ENCODE data around the gene RABL6.
A peak's percentile ranks its signal among the peaks of the same experiment; 100 is the strongest.
"Not testable (repeated sequence)": the region's sequence is repeated elsewhere in the genome, so short reads cannot be mapped to it uniquely, and the experiment has no call there.

RABL6 gene

GRCh38 chr9:136799079-136799853 lies 8.5 kb upstream of the RABL6 start:
- peaks cover 11% of the 10 kb centered on the region for H3K36me3 Mint-ChIP-seq
- DNase-seq (ENCODE audit: low spot score in 2 of 2) (no peak), ATAC-seq (no peak)
- peak overlapping the region; percentile 77 for H3K4me3 Mint-ChIP-seq
- no peak overlapping the region for H3K27ac Mint-ChIP-seq
- H3K9me3 Mint-ChIP-seq, result no peaks in the 10 kb centered on the region
- peaks cover 25% of the 10 kb centered on the region for H3K4me1 Mint-ChIP-seq

- no peaks in the 10 kb centered on the region for H3K9me3 Mint-ChIP-seq
- H3K4me1 Mint-ChIP-seq, result peaks cover 26% of the 10 kb centered on the region
- peaks cover 11% of the 10 kb centered on the region for H3K36me3 Mint-ChIP-seq
- peak; percentile 82 for ATAC-seq
- no peak overlapping the region for H3K27ac Mint-ChIP-seq
- peak; percentile 60 to 82 for DNase-seq (ENCODE audit: low spot score in 2 of 2)
- H3K4me3 Mint-ChIP-seq, result peak overlapping the region; percentile 77
Measured at GRCh38 chr9:136799854-136800657, 7.7 kb upstream of the RABL6 start.

GRCh38 chr9:136802321-136802720 lies 5.4 kb upstream of the RABL6 start:
- no peaks in the 10 kb centered on the region for H3K9me3 Mint-ChIP-seq

GRCh38 chr9:136803009-136803550 lies 4.7 kb upstream of the RABL6 start:
- not testable (repeated sequence) for ATAC-seq; H3K4me3 Mint-ChIP-seq; DNase-seq (ENCODE audit: low spot score in 2 of 2); H3K9me3 Mint-ChIP-seq; H3K27ac Mint-ChIP-seq
- Mint-ChIP-seq H3K4me1 (peaks cover 42% of the 10 kb centered on the region), H3K36me3 (peaks cover 21% of the 10 kb centered on the region)

More at GRCh38 chr9:136802321-136802720, 5.4 kb upstream of the RABL6 start:
- Mint-ChIP-seq H3K4me1 (peaks cover 41% of the 10 kb centered on the region), H3K36me3 (peaks cover 16% of the 10 kb centered on the region), H3K4me3 (no peak overlapping the region), H3K27ac (no peak overlapping the region)
- ATAC-seq (no peak), DNase-seq (ENCODE audit: low spot score in 2 of 2) (no peak)

- Mint-ChIP-seq H3K4me1 (peaks cover 44% of the 10 kb centered on the region), H3K9me3 (no peaks in the 10 kb centered on the region), H3K27ac (no peak overlapping the region), H3K4me3 (no peak overlapping the region), H3K36me3 (peaks cover 24% of the 10 kb centered on the region)
- DNase-seq (ENCODE audit: low spot score in 2 of 2), result no peak
- no peak for ATAC-seq
Measured at GRCh38 chr9:136803551-136804508, 3.9 kb upstream of the RABL6 start.

- ATAC-seq (no peak), DNase-seq (ENCODE audit: low spot score in 2 of 2) (no peak)
- H3K36me3 Mint-ChIP-seq, result peaks cover 33% of the 10 kb centered on the region
- H3K27ac Mint-ChIP-seq, result no peak overlapping the region
- H3K4me3 Mint-ChIP-seq, result no peak overlapping the region
- H3K9me3 Mint-ChIP-seq, result no peaks in the 10 kb centered on the region
- H3K4me1 Mint-ChIP-seq, result peaks cover 51% of the 10 kb centered on the region
Measured at GRCh38 chr9:136804509-136805206, 3.1 kb upstream of the RABL6 start.

GRCh38 chr9:136805207-136805740 lies 2.5 kb upstream of the RABL6 start:
- no peaks in the 10 kb centered on the region for H3K9me3 Mint-ChIP-seq
- H3K27ac Mint-ChIP-seq, result no peak overlapping the region
- DNase-seq (ENCODE audit: low spot score in 2 of 2) (no peak), ATAC-seq (no peak)
- H3K4me3 Mint-ChIP-seq, result peak overlapping the region; percentile 21
- H3K4me1 Mint-ChIP-seq, result peaks cover 53% of the 10 kb centered on the region
- peaks cover 34% of the 10 kb centered on the region for H3K36me3 Mint-ChIP-seq

GRCh38 chr9:136806067-136806466 lies 1.7 kb upstream of the RABL6 start:
- peaks cover 38% of the 10 kb centered on the region for H3K36me3 Mint-ChIP-seq
- ATAC-seq, result no peak
- peak overlapping the region; percentile 81 for H3K4me3 Mint-ChIP-seq
- H3K9me3 Mint-ChIP-seq, result no peaks in the 10 kb centered on the region
- no peak for DNase-seq (ENCODE audit: low spot score in 2 of 2)
- no peak overlapping the region for H3K27ac Mint-ChIP-seq
- H3K4me1 Mint-ChIP-seq, result peaks cover 50% of the 10 kb centered on the region

- ATAC-seq (no peak), DNase-seq (ENCODE audit: low spot score in 2 of 2) (peak in 1 of 2 donors; percentile 53)
- Mint-ChIP-seq H3K27ac (peak overlapping the region; percentile 88), H3K4me3 (peak overlapping the region; percentile 81), H3K36me3 (peaks cover 45% of the 10 kb centered on the region), H3K4me1 (peaks cover 48% of the 10 kb centered on the region), H3K9me3 (no peaks in the 10 kb centered on the region)
Measured at GRCh38 chr9:136806631-136807201, 1.0 kb upstream of the RABL6 start.

- H3K27ac Mint-ChIP-seq, result peak overlapping the region; percentile 79
- ATAC-seq (peak; percentile 51), DNase-seq (ENCODE audit: low spot score in 2 of 2) (peak; percentile 32 to 75)
- H3K36me3 Mint-ChIP-seq, result peaks cover 57% of the 10 kb centered on the region
- peak overlapping the region; percentile 81 for H3K4me3 Mint-ChIP-seq
- no peaks in the 10 kb centered on the region for H3K9me3 Mint-ChIP-seq
- H3K4me1 Mint-ChIP-seq, result peaks cover 57% of the 10 kb centered on the region
Measured at GRCh38 chr9:136808075-136808805, 492 bp downstream of the RABL6 start.

GRCh38 chr9:136808806-136809158 lies 1.0 kb downstream of the RABL6 start:
- Mint-ChIP-seq H3K9me3 (no peaks in the 10 kb centered on the region), H3K4me3 (peak overlapping the region; percentile 81), H3K27ac (peak overlapping the region; percentile 79), H3K36me3 (peaks cover 58% of the 10 kb centered on the region), H3K4me1 (peaks cover 57% of the 10 kb centered on the region)
- DNase-seq (ENCODE audit: low spot score in 2 of 2) (no peak), ATAC-seq (no peak)

- Mint-ChIP-seq H3K9me3 (no peaks in the 10 kb centered on the region), H3K4me1 (peaks cover 42% of the 10 kb centered on the region), H3K36me3 (peaks cover 66% of the 10 kb centered on the region), H3K27ac (no peak overlapping the region), H3K4me3 (no peak overlapping the region)
- ATAC-seq (no peak), DNase-seq (ENCODE audit: low spot score in 2 of 2) (no peak)
Measured at GRCh38 chr9:136814725-136815421, 7.1 kb downstream of the RABL6 start.

GRCh38 chr9:136815422-136815782 lies 7.7 kb downstream of the RABL6 start:
- peaks cover 37% of the 10 kb centered on the region for H3K4me1 Mint-ChIP-seq
- H3K4me3 Mint-ChIP-seq, result no peak overlapping the region
- DNase-seq (ENCODE audit: low spot score in 2 of 2), result no peak
- no peak overlapping the region for H3K27ac Mint-ChIP-seq
- ATAC-seq, result no peak
- no peaks in the 10 kb centered on the region for H3K9me3 Mint-ChIP-seq
- peaks cover 64% of the 10 kb centered on the region for H3K36me3 Mint-ChIP-seq

Measured in stimulated activated effector memory CD8-positive, alpha-beta T cell treated with anti-CD3 and anti-CD28 coated beads, Interleukin-12 subunit alpha, Interleukin-12 subunit beta, amount 100 ng/mL, for 72 hours (primary cell).